ENCODE measurements around the gene ZFPM1.

The ZFPM1 gene

GRCh38 chr16:88529596-88529995, 76.5 kb downstream of the ZFPM1 start:
- peaks cover 7% of the 10 kb centered on the region for H3K4me1 Mint-ChIP-seq
- H3K4me3 Mint-ChIP-seq, result no peak overlapping the region
- DNase-seq (ENCODE audit: low spot score in 2 of 2) (no peak), ATAC-seq (no peak)
- H3K36me3 Mint-ChIP-seq, result peaks cover 25% of the 10 kb centered on the region
- H3K27ac Mint-ChIP-seq, result peak overlapping the region; percentile 43
- no peaks in the 10 kb centered on the region for H3K9me3 Mint-ChIP-seq

GRCh38 chr16:88530051-88530857, 77.2 kb downstream of the ZFPM1 start:
- DNase-seq (ENCODE audit: low spot score in 2 of 2) (no peak), ATAC-seq (no peak)
- H3K9me3 Mint-ChIP-seq, result no peaks in the 10 kb centered on the region
- H3K27ac Mint-ChIP-seq, result peak overlapping the region; percentile 43
- H3K4me3 Mint-ChIP-seq, result no peak overlapping the region
- peaks cover 10% of the 10 kb centered on the region for H3K4me1 Mint-ChIP-seq
- peaks cover 31% of the 10 kb centered on the region for H3K36me3 Mint-ChIP-seq

DNA sequence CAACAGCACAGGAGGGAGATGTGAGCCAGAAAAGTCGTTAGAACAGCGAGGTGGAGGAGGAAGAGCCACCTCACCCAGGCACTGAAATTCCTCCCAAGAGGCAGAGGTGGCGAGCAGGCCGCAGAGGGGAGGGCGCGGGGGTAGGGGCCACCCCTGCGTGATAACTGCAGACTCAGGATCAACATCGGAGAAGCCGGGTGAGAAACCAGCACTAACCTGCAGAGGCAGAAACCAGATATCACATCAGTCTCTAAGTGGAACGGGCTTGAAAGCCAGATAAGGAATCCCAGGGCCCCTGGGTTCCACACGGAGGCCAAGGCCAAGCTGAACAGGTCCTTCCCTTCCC, 77.8 kb downstream of the ZFPM1 start:
- Mint-ChIP-seq H3K27ac (peak overlapping the region; percentile 12), H3K4me1 (peaks cover 16% of the 10 kb centered on the region), H3K9me3 (no peaks in the 10 kb centered on the region), H3K36me3 (peaks cover 37% of the 10 kb centered on the region), H3K4me3 (no peak overlapping the region)
- ATAC-seq, result no peak
- DNase-seq (ENCODE audit: low spot score in 2 of 2), result no peak

DNA sequence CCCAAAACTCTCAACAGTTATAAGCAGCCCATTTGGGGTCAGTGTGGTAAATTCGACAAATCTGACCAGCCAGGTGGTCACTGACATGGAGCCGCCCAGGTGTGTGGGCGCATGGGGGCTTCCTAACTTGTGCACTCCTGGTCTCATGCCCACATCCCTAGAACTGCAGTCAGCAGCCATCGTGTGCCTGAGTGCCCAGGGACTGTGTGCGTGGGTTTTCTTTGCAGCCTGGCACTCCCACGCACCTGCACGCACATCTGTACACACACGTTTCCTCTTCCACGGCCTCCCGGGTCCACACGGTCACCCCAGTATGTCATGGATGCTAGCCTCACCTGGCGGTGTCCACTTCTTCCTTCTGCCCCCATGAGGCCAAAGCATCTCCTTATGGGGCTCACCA, 78.3 kb downstream of the ZFPM1 start:
- no peak overlapping the region for H3K4me3 Mint-ChIP-seq

DNA sequence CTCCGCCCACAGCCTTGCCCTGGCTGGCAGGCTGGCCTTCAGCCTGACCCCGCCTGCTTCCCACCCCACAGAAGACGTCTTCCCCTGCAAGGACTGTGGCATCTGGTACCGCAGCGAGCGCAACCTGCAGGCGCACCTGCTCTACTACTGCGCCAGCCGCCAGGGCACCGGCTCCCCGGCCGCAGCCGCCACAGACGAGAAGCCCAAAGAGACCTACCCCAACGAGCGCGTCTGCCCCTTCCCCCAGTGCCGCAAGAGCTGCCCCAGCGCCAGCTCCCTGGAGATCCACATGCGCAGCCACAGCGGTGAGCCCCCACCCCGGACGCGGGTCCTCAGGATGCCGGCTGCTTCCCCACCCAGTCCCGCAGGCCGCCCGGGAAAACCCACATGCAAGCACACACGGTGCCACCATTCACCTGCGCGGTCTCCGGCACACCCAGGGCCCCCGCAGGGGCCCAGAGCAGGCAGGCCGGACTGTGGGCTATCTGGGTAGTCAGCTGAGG, 78.9 kb downstream of the ZFPM1 start:
- Mint-ChIP-seq H3K36me3 (peaks cover 45% of the 10 kb centered on the region), H3K4me1 (peaks cover 19% of the 10 kb centered on the region), H3K4me3 (no peak overlapping the region), H3K27ac (peak overlapping the region; percentile 60), H3K9me3 (no peaks in the 10 kb centered on the region)
- DNase-seq (ENCODE audit: low spot score in 2 of 2), result no peak
- no peak for ATAC-seq

More for the DNA sequence above, 78.3 kb downstream of the ZFPM1 start:
- ATAC-seq (no peak), DNase-seq (ENCODE audit: low spot score in 2 of 2) (no peak)
- peaks cover 41% of the 10 kb centered on the region for H3K36me3 Mint-ChIP-seq
- H3K4me1 Mint-ChIP-seq, result peaks cover 19% of the 10 kb centered on the region
- no peaks in the 10 kb centered on the region for H3K9me3 Mint-ChIP-seq
- peak overlapping the region; percentile 60 for H3K27ac Mint-ChIP-seq

- Mint-ChIP-seq H3K4me3 (no peak overlapping the region), H3K27ac (no peak overlapping the region), H3K4me1 (peaks cover 19% of the 10 kb centered on the region), H3K36me3 (peaks cover 51% of the 10 kb centered on the region), H3K9me3 (no peaks in the 10 kb centered on the region)
- ATAC-seq, result no peak
- DNase-seq (ENCODE audit: low spot score in 2 of 2), result no peak
Observed at GRCh38 chr16:88532434-88533241, 79.6 kb downstream of the ZFPM1 start.

DNA sequence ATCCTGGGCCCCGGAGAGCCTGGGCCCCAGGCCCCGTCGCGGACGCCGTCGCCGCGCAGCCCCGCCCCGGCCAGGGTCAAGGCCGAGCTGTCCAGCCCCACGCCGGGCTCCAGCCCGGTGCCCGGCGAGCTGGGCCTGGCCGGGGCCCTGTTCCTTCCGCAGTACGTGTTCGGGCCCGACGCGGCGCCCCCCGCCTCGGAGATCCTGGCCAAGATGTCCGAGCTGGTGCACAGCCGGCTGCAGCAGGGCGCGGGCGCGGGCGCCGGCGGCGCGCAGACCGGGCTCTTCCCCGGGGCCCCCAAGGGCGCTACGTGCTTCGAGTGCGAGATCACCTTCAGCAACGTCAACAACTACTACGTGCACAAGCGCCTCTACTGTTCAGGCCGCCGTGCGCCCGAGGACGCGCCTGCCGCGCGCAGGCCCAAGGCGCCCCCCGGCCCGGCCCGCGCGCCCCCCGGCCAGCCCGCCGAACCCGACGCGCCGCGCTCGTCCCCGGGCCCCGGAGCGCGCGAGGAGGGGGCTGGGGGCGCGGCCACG, 80.4 kb downstream of the ZFPM1 start:
- no peak overlapping the region for H3K4me3 Mint-ChIP-seq
- DNase-seq (ENCODE audit: low spot score in 2 of 2) (no peak), ATAC-seq (no peak)
- no peak overlapping the region for H3K27ac Mint-ChIP-seq
- peaks cover 60% of the 10 kb centered on the region for H3K36me3 Mint-ChIP-seq
- no peaks in the 10 kb centered on the region for H3K9me3 Mint-ChIP-seq
- H3K4me1 Mint-ChIP-seq, result peaks cover 27% of the 10 kb centered on the region

DNA sequence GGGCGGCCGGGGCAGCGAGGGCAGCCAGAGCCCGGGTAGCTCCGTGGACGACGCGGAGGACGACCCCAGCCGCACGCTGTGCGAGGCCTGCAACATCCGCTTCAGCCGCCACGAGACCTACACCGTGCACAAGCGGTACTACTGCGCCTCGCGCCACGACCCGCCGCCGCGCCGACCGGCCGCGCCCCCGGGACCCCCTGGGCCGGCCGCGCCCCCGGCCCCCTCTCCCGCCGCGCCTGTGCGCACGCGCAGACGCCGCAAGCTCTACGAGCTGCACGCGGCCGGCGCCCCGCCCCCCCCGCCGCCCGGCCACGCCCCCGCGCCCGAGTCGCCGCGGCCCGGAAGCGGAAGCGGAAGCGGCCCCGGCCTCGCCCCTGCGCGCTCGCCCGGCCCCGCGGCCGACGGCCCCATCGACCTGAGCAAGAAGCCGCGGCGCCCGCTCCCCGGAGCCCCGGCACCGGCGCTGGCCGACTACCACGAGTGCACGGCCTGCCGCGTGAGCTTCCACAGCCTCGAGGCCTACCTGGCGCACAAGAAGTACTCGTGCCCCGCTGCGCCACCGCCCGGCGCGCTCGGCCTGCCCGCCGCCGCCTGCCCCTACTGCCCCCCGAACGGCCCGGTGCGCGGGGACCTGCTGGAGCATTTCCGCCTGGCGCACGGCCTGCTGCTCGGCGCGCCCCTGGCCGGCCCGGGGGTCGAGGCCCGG, 81.0 kb downstream of the ZFPM1 start:
- H3K27ac Mint-ChIP-seq, result peak overlapping the region; percentile 89
- no peaks in the 10 kb centered on the region for H3K9me3 Mint-ChIP-seq
- peaks cover 62% of the 10 kb centered on the region for H3K36me3 Mint-ChIP-seq
- peaks cover 30% of the 10 kb centered on the region for H3K4me1 Mint-ChIP-seq
- ATAC-seq (peak; percentile 74), DNase-seq (ENCODE audit: low spot score in 2 of 2) (peak; percentile 50 to 86)
- H3K4me3 Mint-ChIP-seq, result peak overlapping the region; percentile 57

GRCh38 chr16:88534638-88535190, 81.6 kb downstream of the ZFPM1 start:
- Mint-ChIP-seq H3K4me1 (peaks cover 25% of the 10 kb centered on the region), H3K4me3 (peak overlapping the region; percentile 57), H3K27ac (peak overlapping the region; percentile 89), H3K36me3 (peaks cover 60% of the 10 kb centered on the region), H3K9me3 (no peaks in the 10 kb centered on the region)
- DNase-seq (ENCODE audit: low spot score in 2 of 2), result peak in 1 of 2 donors; percentile 66
- peak; percentile 3 for ATAC-seq

GRCh38 chr16:88535191-88535856, 82.2 kb downstream of the ZFPM1 start:
- Mint-ChIP-seq H3K4me3 (peak overlapping the region; percentile 57), H3K27ac (peak overlapping the region; percentile 89), H3K36me3 (peaks cover 58% of the 10 kb centered on the region), H3K9me3 (no peaks in the 10 kb centered on the region), H3K4me1 (peaks cover 25% of the 10 kb centered on the region)
- ATAC-seq (no peak), DNase-seq (ENCODE audit: low spot score in 2 of 2) (no peak)

- Mint-ChIP-seq H3K27ac (peak overlapping the region; percentile 89), H3K4me1 (peaks cover 29% of the 10 kb centered on the region)
- no peak for ATAC-seq
Observed at GRCh38 chr16:88535857-88536222, 82.8 kb downstream of the ZFPM1 start.

DNA sequence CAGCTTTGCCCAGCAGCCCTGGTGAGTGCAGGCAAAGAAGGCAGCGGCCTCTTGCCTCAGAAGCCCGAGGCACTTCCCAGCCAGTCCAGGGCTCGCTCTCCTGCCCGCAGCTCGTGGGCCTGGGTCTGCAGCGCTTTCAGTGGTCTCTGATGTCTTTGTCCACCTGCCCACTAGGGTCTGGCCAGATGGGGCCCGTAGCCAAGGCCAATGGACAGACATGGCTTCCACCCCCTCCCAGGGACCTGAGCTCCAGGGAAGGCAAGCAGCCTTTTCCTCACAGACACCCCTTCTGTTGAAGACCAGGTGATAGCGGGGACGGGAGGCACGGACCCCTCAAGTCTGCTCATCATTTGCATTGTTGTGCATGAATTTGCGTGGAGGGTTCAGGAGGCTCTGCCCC, 83.4 kb downstream of the ZFPM1 start:
- peak overlapping the region; percentile 57 for H3K4me3 Mint-ChIP-seq
- peaks cover 58% of the 10 kb centered on the region for H3K36me3 Mint-ChIP-seq
- DNase-seq (ENCODE audit: low spot score in 2 of 2) (no peak), ATAC-seq (no peak)
- no peaks in the 10 kb centered on the region for H3K9me3 Mint-ChIP-seq
- H3K4me1 Mint-ChIP-seq, result peaks cover 32% of the 10 kb centered on the region
- H3K27ac Mint-ChIP-seq, result peak overlapping the region; percentile 89

More at GRCh38 chr16:88535857-88536222, 82.8 kb downstream of the ZFPM1 start:
- Mint-ChIP-seq H3K4me3 (peak overlapping the region; percentile 57), H3K36me3 (peaks cover 58% of the 10 kb centered on the region), H3K9me3 (no peaks in the 10 kb centered on the region)
- no peak for DNase-seq (ENCODE audit: low spot score in 2 of 2)

GRCh38 chr16:88536971-88537751, 84.1 kb downstream of the ZFPM1 start:
- peaks cover 53% of the 10 kb centered on the region for H3K36me3 Mint-ChIP-seq
- peak overlapping the region; percentile 89 for H3K27ac Mint-ChIP-seq
- H3K4me1 Mint-ChIP-seq, result peaks cover 32% of the 10 kb centered on the region
- DNase-seq (ENCODE audit: low spot score in 2 of 2), result no peak
- H3K9me3 Mint-ChIP-seq, result no peaks in the 10 kb centered on the region
- ATAC-seq, result no peak
- H3K4me3 Mint-ChIP-seq, result no peak overlapping the region

DNA sequence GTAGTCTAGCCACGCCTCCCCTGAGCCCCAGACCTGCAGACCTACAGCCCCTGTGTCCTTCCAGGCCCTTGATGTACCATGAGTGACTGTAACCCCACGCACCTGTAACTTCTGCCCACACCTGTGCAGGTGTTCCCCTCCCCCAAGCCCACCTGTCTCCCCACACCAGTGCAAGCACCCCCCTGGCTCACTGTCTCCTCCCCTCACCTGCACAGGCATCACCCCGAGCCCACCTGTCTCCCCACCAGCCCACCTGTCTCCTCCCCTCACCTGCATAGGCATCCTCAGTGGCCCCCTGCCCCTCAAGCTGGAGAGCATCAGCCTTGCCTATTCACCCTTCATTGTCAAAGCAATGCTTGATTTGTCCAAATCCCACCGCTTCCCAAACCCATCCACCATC, 84.8 kb downstream of the ZFPM1 start:
- peak overlapping the region; percentile 89 for H3K27ac Mint-ChIP-seq
- DNase-seq (ENCODE audit: low spot score in 2 of 2) (no peak), ATAC-seq (no peak)
- H3K4me3 Mint-ChIP-seq, result no peak overlapping the region
- H3K36me3 Mint-ChIP-seq, result peaks cover 47% of the 10 kb centered on the region
- no peaks in the 10 kb centered on the region for H3K9me3 Mint-ChIP-seq
- peaks cover 32% of the 10 kb centered on the region for H3K4me1 Mint-ChIP-seq
